SK-N-SH (cell line): ENCODE data around the gene C1orf50. TPM values are rescaled to one million over a fixed set of nuclear protein-coding genes. Genes with fewer than 3 reads are reported as not detected.

Source experiments
- CTCF ChIA-PET: fragments of 300-600, 350-600 bp; formaldehyde crosslinking; extraction: SDS; loops from one replicate; lab custom pipeline; 2021; lab: Yijun Ruan, JAX
- POLR2A ChIA-PET: fragments of 350-600 bp; sonication (Branson Sonifier 250); formaldehyde crosslinking; extraction: SDS; loops from one replicate; lab custom pipeline; 2020; ENCODE audit warnings: antibody characterized with exemption, inconsistent platforms; lab: Yijun Ruan, JAX
- DNase-seq: peaks from one replicate; pipeline ENCODE4 v3.0.0; 2012
- H2AFZ ChIP-seq: fragments of 200-600 bp; sonication (generic); 2 replicates; pipeline ENCODE4 v1.8.1; 2016; ENCODE audit warnings: antibody characterized with exemption, mild to moderate bottlenecking, low read depth
- H3F3A ChIP-seq: fragments of 200-600 bp; sonication (generic); replicated peaks from 2 replicates; pipeline ENCODE3; 2016; ENCODE audit warnings: antibody characterized with exemption, mild to moderate bottlenecking; ENCODE audit not compliant: insufficient read depth
- H3K27ac ChIP-seq, 2 experiments: fragments of 200-500 bp in 1 of 2; fragments of 200-600 bp in 1 of 2; sonication (Bioruptor generic) in 1 of 2; sonication (generic), shearing (Covaris generic) in 1 of 2; 2 replicates each; pipeline versions ENCODE4 v1.5.1 to v1.6.1; 2014 to 2016; ENCODE audit warnings: low read depth in 2 of 2, inconsistent platforms in 1 of 2, low read length in 1 of 2, mild to moderate bottlenecking in 1 of 2, mixed read lengths in 1 of 2
- H3K27me3 ChIP-seq: fragments of 200-600 bp; sonication (generic), shearing (Covaris generic); 2 replicates; pipeline ENCODE4 v1.6.1; 2016; ENCODE audit warnings: mixed run types; ENCODE audit not compliant: insufficient read depth
- H3K36me3 ChIP-seq, 2 experiments: fragments of 200-500 bp in 1 of 2; fragments of 200-600 bp in 1 of 2; sonication (Bioruptor generic) in 1 of 2; sonication (generic) in 1 of 2; replicated peaks in 1 of 2; 2 replicates each; pipeline versions ENCODE3 to v1.5.1; 2014 to 2016; ENCODE audit warnings: low read length in 1 of 2, mild to moderate bottlenecking in 1 of 2; ENCODE audit not compliant: insufficient read depth in 2 of 2, control insufficient read depth in 1 of 2
- H3K4me1 ChIP-seq, 2 experiments: fragments of 200-500 bp in 1 of 2; fragments of 200-600 bp in 1 of 2; sonication (Bioruptor generic) in 1 of 2; sonication (generic), shearing (Covaris generic) in 1 of 2; 2 replicates each; pipeline versions ENCODE4 v1.5.1 to v1.6.1; 2014 to 2016; ENCODE audit warnings: low read depth in 1 of 2, low read length in 1 of 2, mixed run types in 1 of 2; ENCODE audit not compliant: insufficient read depth in 2 of 2, control insufficient read depth in 1 of 2
- H3K4me2 ChIP-seq: fragments of 200-600 bp; sonication (generic), shearing (Covaris generic); 2 replicates; pipeline ENCODE4 v1.6.1; 2017; ENCODE audit warnings: mixed run types
- H3K4me3 ChIP-seq, 2 experiments: fragments of 200-500 bp in 1 of 2; fragments of 200-600 bp in 1 of 2; sonication (Bioruptor generic) in 1 of 2; sonication (generic), shearing (Covaris generic) in 1 of 2; 2 replicates each; pipeline versions ENCODE4 v1.5.1 to v1.8.1; 2014 to 2016; ENCODE audit warnings: low read depth in 2 of 2, inconsistent platforms in 1 of 2, low read length in 1 of 2, mild to moderate bottlenecking in 1 of 2, mixed read lengths in 1 of 2, moderate library complexity in 1 of 2
- H3K79me2 ChIP-seq: fragments of 200-600 bp; sonication (generic); 2 replicates; pipeline ENCODE4 v1.8.1; 2017; ENCODE audit warnings: mild to moderate bottlenecking; ENCODE audit not compliant: insufficient read depth
- H3K9ac ChIP-seq: fragments of 200-600 bp; sonication (generic); 2 replicates; pipeline ENCODE4 v1.6.1; 2017; ENCODE audit warnings: mixed run types
- H3K9me2 ChIP-seq: fragments of 200-600 bp; sonication (generic); 2 replicates; pipeline ENCODE4 v1.6.1; 2017; ENCODE audit warnings: mixed run types
- H3K9me3 ChIP-seq: fragments of 200-600 bp; sonication (generic); 2 replicates; pipeline ENCODE4 v1.6.1; 2017; ENCODE audit warnings: mixed run types, mild to moderate bottlenecking, moderate library complexity
- H4K20me1 ChIP-seq: fragments of 200-600 bp; sonication (generic); 2 replicates; pipeline ENCODE4 v1.6.1; 2017; ENCODE audit warnings: mild to moderate bottlenecking, mixed run types; ENCODE audit not compliant: insufficient read depth
- ELF1 ChIP-seq: IDR thresholded peaks from 2 replicates; pipeline ENCODE4 v1.4.0; 2012
- FOSL2 ChIP-seq: IDR thresholded peaks from 2 replicates; pipeline ENCODE4 v1.4.0; 2012; ENCODE audit warnings: low read depth, mild to moderate bottlenecking, moderate library complexity, borderline replicate concordance
- GABPA ChIP-seq: IDR thresholded peaks from 2 replicates; pipeline ENCODE4 v1.4.0; 2012; ENCODE audit warnings: low read depth, mild to moderate bottlenecking
- JUND ChIP-seq: IDR thresholded peaks from 2 replicates; pipeline ENCODE4 v1.4.0; 2012
- MEF2A ChIP-seq: IDR thresholded peaks from 2 replicates; pipeline ENCODE4 v1.4.0; 2012; ENCODE audit warnings: low read depth, borderline replicate concordance
- RAD21 ChIP-seq: IDR thresholded peaks from 2 replicates; pipeline ENCODE4 v1.6.1; 2012; ENCODE audit warnings: mild to moderate bottlenecking, low read length
- RFX5 ChIP-seq: IDR thresholded peaks from 2 replicates; pipeline ENCODE4 v1.6.1; 2012; ENCODE audit warnings: mild to moderate bottlenecking, improper control_type of control experiment, low read length
- SMC3 ChIP-seq: IDR thresholded peaks from 2 replicates; pipeline ENCODE4 v1.6.1; 2012; ENCODE audit warnings: low read depth, low read length, improper control_type of control experiment
- TCF12 ChIP-seq: IDR thresholded peaks from 2 replicates; pipeline ENCODE4 v1.4.0; 2012
- TEAD4 ChIP-seq: IDR thresholded peaks from 2 replicates; pipeline ENCODE4 v1.4.0; 2012; ENCODE audit warnings: mild to moderate bottlenecking, borderline replicate concordance; ENCODE audit not compliant: insufficient read depth
- YY1 ChIP-seq: IDR thresholded peaks from 2 replicates; pipeline ENCODE4 v1.4.0; 2012; ENCODE audit warnings: low read depth, mild to moderate bottlenecking
- WGBS: methylation state at CpG from one replicate; pipeline ENCODE4 v1.1.6; 2017; ENCODE audit warnings: low lambda C conversion rate; 5-methylcytosine and 5-hydroxymethylcytosine counted together
- polyA plus RNA-seq, 3 experiments: library from polyadenylated mRNA; depleted of rRNA; stranded (reverse); fragments of >200 nt; gene quantifications; 2 replicates each; pipeline ENCODE4 v1.2.3, GENCODE V29; 2012
- TF ChIP-seq, protein P1 (sequence below): fragments of 150-350 bp; IDR thresholded peaks from 2 replicates; pipeline ENCODE4 v1.6.1; 2017; ENCODE audit warnings: antibody characterized with exemption, low read length, low read depth, borderline replicate concordance
- TF ChIP-seq, protein P2 (sequence below): IDR thresholded peaks from 2 replicates; pipeline ENCODE4; 2012
- TF ChIP-seq, protein P3 (sequence below): IDR thresholded peaks from 2 replicates; pipeline ENCODE4 v1.4.0; 2012; ENCODE audit warnings: low read depth, borderline replicate concordance
- TF ChIP-seq, protein P4 (sequence below): IDR thresholded peaks from 2 replicates; pipeline ENCODE4 v1.4.0; 2012; ENCODE audit warnings: low read depth
- TF ChIP-seq, protein P5 (sequence below): IDR thresholded peaks from 2 replicates; pipeline ENCODE4 v1.6.1; 2012; ENCODE audit warnings: mild to moderate bottlenecking, low read depth, low read length, moderate library complexity

C1orf50 gene
- polyA plus RNA-seq, 1 of the 3 experiments (the other 2 are of a cell fraction) = 2.6 TPM

DNA sequence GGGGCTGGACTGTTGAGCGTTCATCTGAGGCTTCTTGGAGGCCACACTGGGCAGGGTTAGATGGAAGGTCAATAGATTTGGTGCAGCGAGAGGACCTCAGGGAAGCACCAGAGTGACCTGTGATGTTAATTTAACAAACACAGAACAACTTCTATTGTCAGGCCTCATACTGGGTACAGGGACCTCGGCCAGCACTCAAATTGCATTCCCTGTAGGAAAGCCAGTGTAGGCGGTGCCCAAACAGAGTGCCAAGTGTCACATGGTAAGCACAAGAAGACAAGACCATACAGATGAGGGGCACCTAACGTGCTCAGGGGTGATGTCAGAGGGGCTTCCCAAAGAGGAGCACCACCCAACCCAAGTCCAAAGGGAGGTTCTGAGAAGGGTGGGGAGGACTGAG, 19.0 kb downstream of the C1orf50 start:
- ChIA-PET CTCF (interaction anchor here (2.2 kb wide), 1 partner anchor 8 kb away, joined by 7 read pairs; no protein-coding TSS in a partner anchor), POLR2A (no interaction called here)
- Histone ChIP-seq H3K36me3 (peaks cover 5 to 10% of the 10 kb centered on the region in 2 experiments), H4K20me1 (no peaks in the 10 kb centered on the region), H3F3A (no peaks in the 10 kb centered on the region), H3K79me2 (no peaks in the 10 kb centered on the region; the same call in 1 of the 2 replicates), H3K9ac (no peak overlapping the region), H3K4me3 (no peak overlapping the region), H3K4me1 (peaks cover 0 to 6% of the 10 kb centered on the region in 2 experiments; a peak in 1 of 4 replicates), H2AFZ (no peak overlapping the region), H3K27me3 (no peaks in the 10 kb centered on the region), H3K9me2 (no peaks in the 10 kb centered on the region), H3K9me3 (no peaks in the 10 kb centered on the region), H3K27ac (no peak overlapping the region), H3K4me2 (no peak overlapping the region)
- TF ChIP-seq YY1 (no peak), RFX5 (no peak), TEAD4 (no peak), SMC3 (no peak), FOSL2 (no peak), MEF2A (no peak), TCF12 (no peak), RAD21 (no peak), GABPA (no peak), ELF1 (no peak), JUND (no peak)
- TF ChIP-seq, protein P1, sequence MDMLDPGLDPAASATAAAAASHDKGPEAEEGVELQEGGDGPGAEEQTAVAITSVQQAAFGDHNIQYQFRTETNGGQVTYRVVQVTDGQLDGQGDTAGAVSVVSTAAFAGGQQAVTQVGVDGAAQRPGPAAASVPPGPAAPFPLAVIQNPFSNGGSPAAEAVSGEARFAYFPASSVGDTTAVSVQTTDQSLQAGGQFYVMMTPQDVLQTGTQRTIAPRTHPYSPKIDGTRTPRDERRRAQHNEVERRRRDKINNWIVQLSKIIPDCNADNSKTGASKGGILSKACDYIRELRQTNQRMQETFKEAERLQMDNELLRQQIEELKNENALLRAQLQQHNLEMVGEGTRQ = no peak
- TF ChIP-seq, protein P2, sequence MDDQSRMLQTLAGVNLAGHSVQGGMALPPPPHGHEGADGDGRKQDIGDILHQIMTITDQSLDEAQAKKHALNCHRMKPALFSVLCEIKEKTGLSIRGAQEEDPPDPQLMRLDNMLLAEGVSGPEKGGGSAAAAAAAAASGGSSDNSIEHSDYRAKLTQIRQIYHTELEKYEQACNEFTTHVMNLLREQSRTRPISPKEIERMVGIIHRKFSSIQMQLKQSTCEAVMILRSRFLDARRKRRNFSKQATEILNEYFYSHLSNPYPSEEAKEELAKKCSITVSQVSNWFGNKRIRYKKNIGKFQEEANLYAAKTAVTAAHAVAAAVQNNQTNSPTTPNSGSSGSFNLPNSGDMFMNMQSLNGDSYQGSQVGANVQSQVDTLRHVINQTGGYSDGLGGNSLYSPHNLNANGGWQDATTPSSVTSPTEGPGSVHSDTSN = no peak
- TF ChIP-seq, protein P3, sequence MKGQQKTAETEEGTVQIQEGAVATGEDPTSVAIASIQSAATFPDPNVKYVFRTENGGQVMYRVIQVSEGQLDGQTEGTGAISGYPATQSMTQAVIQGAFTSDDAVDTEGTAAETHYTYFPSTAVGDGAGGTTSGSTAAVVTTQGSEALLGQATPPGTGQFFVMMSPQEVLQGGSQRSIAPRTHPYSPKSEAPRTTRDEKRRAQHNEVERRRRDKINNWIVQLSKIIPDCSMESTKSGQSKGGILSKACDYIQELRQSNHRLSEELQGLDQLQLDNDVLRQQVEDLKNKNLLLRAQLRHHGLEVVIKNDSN = no peak
- TF ChIP-seq, protein P4, sequence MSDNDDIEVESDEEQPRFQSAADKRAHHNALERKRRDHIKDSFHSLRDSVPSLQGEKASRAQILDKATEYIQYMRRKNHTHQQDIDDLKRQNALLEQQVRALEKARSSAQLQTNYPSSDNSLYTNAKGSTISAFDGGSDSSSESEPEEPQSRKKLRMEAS = no peak
- TF ChIP-seq, protein P5, sequence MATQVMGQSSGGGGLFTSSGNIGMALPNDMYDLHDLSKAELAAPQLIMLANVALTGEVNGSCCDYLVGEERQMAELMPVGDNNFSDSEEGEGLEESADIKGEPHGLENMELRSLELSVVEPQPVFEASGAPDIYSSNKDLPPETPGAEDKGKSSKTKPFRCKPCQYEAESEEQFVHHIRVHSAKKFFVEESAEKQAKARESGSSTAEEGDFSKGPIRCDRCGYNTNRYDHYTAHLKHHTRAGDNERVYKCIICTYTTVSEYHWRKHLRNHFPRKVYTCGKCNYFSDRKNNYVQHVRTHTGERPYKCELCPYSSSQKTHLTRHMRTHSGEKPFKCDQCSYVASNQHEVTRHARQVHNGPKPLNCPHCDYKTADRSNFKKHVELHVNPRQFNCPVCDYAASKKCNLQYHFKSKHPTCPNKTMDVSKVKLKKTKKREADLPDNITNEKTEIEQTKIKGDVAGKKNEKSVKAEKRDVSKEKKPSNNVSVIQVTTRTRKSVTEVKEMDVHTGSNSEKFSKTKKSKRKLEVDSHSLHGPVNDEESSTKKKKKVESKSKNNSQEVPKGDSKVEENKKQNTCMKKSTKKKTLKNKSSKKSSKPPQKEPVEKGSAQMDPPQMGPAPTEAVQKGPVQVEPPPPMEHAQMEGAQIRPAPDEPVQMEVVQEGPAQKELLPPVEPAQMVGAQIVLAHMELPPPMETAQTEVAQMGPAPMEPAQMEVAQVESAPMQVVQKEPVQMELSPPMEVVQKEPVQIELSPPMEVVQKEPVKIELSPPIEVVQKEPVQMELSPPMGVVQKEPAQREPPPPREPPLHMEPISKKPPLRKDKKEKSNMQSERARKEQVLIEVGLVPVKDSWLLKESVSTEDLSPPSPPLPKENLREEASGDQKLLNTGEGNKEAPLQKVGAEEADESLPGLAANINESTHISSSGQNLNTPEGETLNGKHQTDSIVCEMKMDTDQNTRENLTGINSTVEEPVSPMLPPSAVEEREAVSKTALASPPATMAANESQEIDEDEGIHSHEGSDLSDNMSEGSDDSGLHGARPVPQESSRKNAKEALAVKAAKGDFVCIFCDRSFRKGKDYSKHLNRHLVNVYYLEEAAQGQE = no peak
- DNase-seq = no peak
- WGBS = 90% methylated on average over 5 of the region's 5 CpGs
